Measurements from ENCODE around the gene ATP8A2.

Gene ATP8A2

GRCh38 chr13:25587326-25587980 lies 215.7 kb downstream of the ATP8A2 start:
- no peak for DNase-seq (ENCODE audit: low spot score)
- no peak for TF ChIP-seq CTCF (IDR thresholded peaks at IDR 0.05; ENCODE audit: extremely low read depth, missing control alignments)

- DNase-seq (ENCODE audit: low spot score), result no peak
- TF ChIP-seq CTCF (IDR thresholded peaks at IDR 0.05; ENCODE audit: extremely low read depth, missing control alignments), result no peak
These were observed 216.7 kb downstream of the ATP8A2 start for GRCh38 chr13:25588336-25589060.

GRCh38 chr13:25598421-25598820 lies 226.6 kb downstream of the ATP8A2 start:
- no peak for TF ChIP-seq CTCF (IDR thresholded peaks at IDR 0.05; ENCODE audit: extremely low read depth, missing control alignments)
- DNase-seq (ENCODE audit: low spot score), result no peak

- no peak for DNase-seq (ENCODE audit: low spot score)
These were observed 230.4 kb downstream of the ATP8A2 start for GRCh38 chr13:25602176-25602575.

GRCh38 chr13:25604106-25604505 lies 232.3 kb downstream of the ATP8A2 start:
- no peak for DNase-seq (ENCODE audit: low spot score)
- TF ChIP-seq CTCF (IDR thresholded peaks at IDR 0.05; ENCODE audit: extremely low read depth, missing control alignments), result no peak

More at GRCh38 chr13:25602176-25602575, 230.4 kb downstream of the ATP8A2 start:
- no peak for TF ChIP-seq CTCF (IDR thresholded peaks at IDR 0.05; ENCODE audit: extremely low read depth, missing control alignments)

GRCh38 chr13:25607096-25607495 lies 235.3 kb downstream of the ATP8A2 start:
- no peak for TF ChIP-seq CTCF (IDR thresholded peaks at IDR 0.05; ENCODE audit: extremely low read depth, missing control alignments)
- DNase-seq (ENCODE audit: low spot score), result no peak

GRCh38 chr13:25608181-25608580 lies 236.4 kb downstream of the ATP8A2 start:
- TF ChIP-seq CTCF (IDR thresholded peaks at IDR 0.05; ENCODE audit: extremely low read depth, missing control alignments), result no peak
- no peak for DNase-seq (ENCODE audit: low spot score)
